HUES48 (cell line): ENCODE data around the gene ULBP2.
"Not testable (repeated sequence)": the region's sequence is repeated elsewhere in the genome, so short reads cannot be mapped to it uniquely, and the experiment has no call there.

ENCODE experiments used
- H3K27ac ChIP-seq: one replicate; pipeline ENCODE4 v1.7.0; 2013; ENCODE audit warnings: low read depth, low read length, inconsistent platforms
- H3K27me3 ChIP-seq: 2 replicates; pipeline ENCODE4 v1.6.1; 2013; ENCODE audit warnings: mild to moderate bottlenecking, low read length; ENCODE audit not compliant: control insufficient read depth, insufficient read depth
- H3K36me3 ChIP-seq: 2 replicates; pipeline ENCODE4 v1.6.1; 2013; ENCODE audit warnings: low read length; ENCODE audit not compliant: control insufficient read depth, insufficient read depth
- H3K4me1 ChIP-seq: 2 replicates; pipeline ENCODE4 v1.6.1; 2013; ENCODE audit warnings: mild to moderate bottlenecking, low read length; ENCODE audit not compliant: control insufficient read depth, insufficient read depth
- H3K4me3 ChIP-seq: 2 replicates; pipeline ENCODE4 v1.5.1; 2013; ENCODE audit warnings: mild to moderate bottlenecking, low read depth, low read length
- H3K9ac ChIP-seq: 2 replicates; pipeline ENCODE4 v1.6.1; 2013; ENCODE audit warnings: mild to moderate bottlenecking, low read depth, low read length, moderate library complexity
- H3K9me3 ChIP-seq: 2 replicates; pipeline ENCODE4 v1.6.1; 2013; ENCODE audit warnings: low read length; ENCODE audit not compliant: control insufficient read depth, insufficient read depth

Gene ULBP2

DNA sequence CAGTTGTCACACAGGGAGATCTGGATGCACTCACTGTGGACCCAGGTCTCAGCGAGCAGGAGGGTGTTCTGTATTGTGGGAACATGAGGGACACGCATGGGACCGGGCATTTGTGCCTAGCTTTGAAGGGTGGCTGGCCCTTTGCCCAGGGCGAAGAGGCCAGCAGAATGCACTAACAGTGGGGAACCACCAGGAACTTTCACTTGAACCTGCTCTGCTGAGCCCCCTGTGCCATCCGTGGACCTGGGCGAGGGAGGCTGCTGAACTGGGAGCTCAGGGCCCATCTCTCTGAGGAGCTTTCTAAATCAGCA is 1.2 kb upstream of the ULBP2 start:
- H3K4me1 ChIP-seq = peaks cover 7% of the 10 kb centered on the region; the same call in 1 of the 2 replicates
- peaks cover 87% of the 10 kb centered on the region for H3K27me3 ChIP-seq
- no peaks in the 10 kb centered on the region for H3K36me3 ChIP-seq
- no peak overlapping the region for H3K9ac ChIP-seq
- no peaks in the 10 kb centered on the region for H3K9me3 ChIP-seq
- H3K4me3 ChIP-seq = no peak overlapping the region
- H3K27ac ChIP-seq = no peak overlapping the region

DNA sequence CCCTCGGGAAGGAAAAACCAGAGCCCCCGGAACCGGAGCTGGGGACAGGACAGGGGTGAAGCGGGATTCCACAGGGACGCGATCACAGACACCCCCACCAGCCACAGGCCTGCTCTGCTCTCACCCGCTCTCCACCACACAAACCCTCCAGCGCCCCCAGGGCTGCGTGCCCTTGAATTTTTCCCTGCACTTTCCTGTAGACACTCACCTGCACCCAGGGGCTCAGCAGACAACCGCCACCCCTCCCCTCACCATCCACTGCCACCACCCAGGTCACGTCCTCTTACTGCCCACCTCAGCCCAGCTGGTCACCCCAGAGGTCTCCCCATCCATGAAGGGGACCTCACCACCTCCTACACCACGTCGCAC is 631 bp downstream of the ULBP2 start:
- Histone ChIP-seq H3K9me3 (no peaks in the 10 kb centered on the region), H3K27me3 (peaks cover 78% of the 10 kb centered on the region), H3K9ac (no peak overlapping the region), H3K4me3 (peak overlapping the region; percentile 63), H3K27ac (no peak overlapping the region), H3K4me1 (peaks cover 7% of the 10 kb centered on the region; the same call in 1 of the 2 replicates), H3K36me3 (no peaks in the 10 kb centered on the region)

- not testable (repeated sequence) for H3K36me3 ChIP-seq, H3K4me1 ChIP-seq, H3K27ac ChIP-seq, H3K9me3 ChIP-seq, H3K9ac ChIP-seq, H3K4me3 ChIP-seq
- peaks cover 77% of the 10 kb centered on the region for H3K27me3 ChIP-seq
Observed at GRCh38 chr6:149943321-149943720, 1.5 kb downstream of the ULBP2 start.

DNA sequence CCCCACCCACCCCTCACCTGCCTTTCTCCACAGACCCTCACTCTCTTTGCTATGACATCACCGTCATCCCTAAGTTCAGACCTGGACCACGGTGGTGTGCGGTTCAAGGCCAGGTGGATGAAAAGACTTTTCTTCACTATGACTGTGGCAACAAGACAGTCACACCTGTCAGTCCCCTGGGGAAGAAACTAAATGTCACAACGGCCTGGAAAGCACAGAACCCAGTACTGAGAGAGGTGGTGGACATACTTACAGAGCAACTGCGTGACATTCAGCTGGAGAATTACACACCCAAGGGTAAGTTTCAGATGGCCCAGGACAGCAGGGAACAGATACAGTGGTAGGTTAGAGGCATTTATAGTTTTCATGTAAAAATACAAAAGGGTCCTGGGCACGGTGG is 3.5 kb downstream of the ULBP2 start:
- H3K36me3 ChIP-seq, H3K4me1 ChIP-seq, H3K27ac ChIP-seq, H3K9me3 ChIP-seq, H3K9ac ChIP-seq, H3K4me3 ChIP-seq: not testable (repeated sequence)
- H3K27me3 ChIP-seq = peaks cover 75% of the 10 kb centered on the region

- not testable (repeated sequence) for H3K36me3 ChIP-seq, H3K27ac ChIP-seq, H3K9me3 ChIP-seq, H3K4me1 ChIP-seq, H3K9ac ChIP-seq, H3K4me3 ChIP-seq
- H3K27me3 ChIP-seq = peaks cover 75% of the 10 kb centered on the region
Observed at GRCh38 chr6:149946631-149947030, 4.8 kb downstream of the ULBP2 start.

GRCh38 chr6:149947533-149947932 is 5.7 kb downstream of the ULBP2 start:
- peaks cover 75% of the 10 kb centered on the region for H3K27me3 ChIP-seq
- not testable (repeated sequence) for H3K27ac ChIP-seq, H3K4me3 ChIP-seq, H3K9me3 ChIP-seq, H3K36me3 ChIP-seq, H3K9ac ChIP-seq, H3K4me1 ChIP-seq

DNA sequence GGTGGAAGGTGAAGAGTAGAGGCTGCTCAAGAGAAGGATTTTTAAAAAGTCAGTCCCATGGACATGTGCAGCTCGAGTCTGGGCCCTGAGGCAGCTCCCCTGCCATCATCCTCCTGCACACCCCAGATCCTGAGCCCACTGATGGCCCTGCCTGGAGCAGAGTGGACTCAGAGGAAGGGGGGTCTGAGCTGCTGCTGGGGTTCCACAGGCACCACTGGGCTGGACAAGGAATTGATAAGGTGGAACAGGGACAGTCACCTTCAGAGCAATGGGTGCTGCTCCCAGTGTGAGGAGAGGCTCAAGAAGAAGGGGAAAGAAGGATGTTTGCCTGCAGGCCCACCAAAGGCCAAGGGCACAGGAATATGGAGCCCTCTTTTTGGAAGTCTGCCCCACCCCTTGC is 6.2 kb downstream of the ULBP2 start:
- H3K36me3 ChIP-seq = no peaks in the 10 kb centered on the region
- H3K4me3 ChIP-seq = no peak overlapping the region
- peaks cover 75% of the 10 kb centered on the region for H3K27me3 ChIP-seq
- no peaks in the 10 kb centered on the region for H3K9me3 ChIP-seq
- H3K27ac ChIP-seq = no peak overlapping the region
- no peaks in the 10 kb centered on the region for H3K4me1 ChIP-seq
- H3K9ac ChIP-seq = no peak overlapping the region

DNA sequence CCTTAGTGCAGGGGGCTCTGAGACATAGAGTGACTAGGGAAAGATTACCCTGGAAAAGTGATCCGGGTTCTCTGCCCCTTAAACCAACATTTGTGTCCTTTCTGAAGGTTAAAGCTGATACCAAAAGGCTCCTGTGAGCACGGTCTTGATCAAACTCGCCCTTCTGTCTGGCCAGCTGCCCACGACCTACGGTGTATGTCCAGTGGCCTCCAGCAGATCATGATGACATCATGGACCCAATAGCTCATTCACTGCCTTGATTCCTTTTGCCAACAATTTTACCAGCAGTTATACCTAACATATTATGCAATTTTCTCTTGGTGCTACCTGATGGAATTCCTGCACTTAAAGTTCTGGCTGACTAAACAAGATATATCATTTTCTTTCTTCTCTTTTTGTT is 6.8 kb downstream of the ULBP2 start:
- Histone ChIP-seq H3K9ac (no peak overlapping the region), H3K27me3 (peaks cover 75% of the 10 kb centered on the region), H3K4me3 (no peak overlapping the region), H3K4me1 (no peaks in the 10 kb centered on the region), H3K27ac (no peak overlapping the region), H3K36me3 (no peaks in the 10 kb centered on the region), H3K9me3 (no peaks in the 10 kb centered on the region)

GRCh38 chr6:149950423-149950822 is 8.6 kb downstream of the ULBP2 start:
- no peak overlapping the region for H3K9ac ChIP-seq
- H3K36me3 ChIP-seq = no peaks in the 10 kb centered on the region
- no peaks in the 10 kb centered on the region for H3K4me1 ChIP-seq
- H3K27ac ChIP-seq = no peak overlapping the region
- no peaks in the 10 kb centered on the region for H3K9me3 ChIP-seq
- H3K27me3 ChIP-seq = peaks cover 85% of the 10 kb centered on the region
- no peak overlapping the region for H3K4me3 ChIP-seq

DNA sequence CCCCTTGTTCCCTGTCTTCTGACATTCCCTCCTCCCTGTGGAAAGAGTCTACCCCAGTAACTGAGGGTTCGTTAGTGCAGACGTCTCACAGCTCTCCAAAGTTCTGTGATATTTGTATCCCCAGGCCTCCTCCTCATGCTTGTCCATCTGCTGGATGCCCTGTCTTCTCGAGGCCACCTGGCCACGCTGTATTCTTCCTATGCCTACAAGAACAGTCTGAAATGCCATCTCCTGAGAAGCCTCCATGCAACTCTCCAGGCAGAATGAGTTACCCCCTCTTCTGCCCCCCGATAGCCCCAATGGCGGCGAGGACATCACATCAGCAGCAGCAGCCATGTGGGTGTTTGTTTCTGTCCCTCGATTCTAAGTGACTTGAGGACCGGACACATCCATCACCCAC is 9.3 kb downstream of the ULBP2 start:
- Histone ChIP-seq H3K9ac (no peak overlapping the region), H3K36me3 (no peaks in the 10 kb centered on the region), H3K27ac (no peak overlapping the region), H3K4me1 (no peaks in the 10 kb centered on the region), H3K4me3 (no peak overlapping the region), H3K9me3 (no peaks in the 10 kb centered on the region), H3K27me3 (peaks cover 91% of the 10 kb centered on the region)

GRCh38 chr6:149951626-149952025 is 9.8 kb downstream of the ULBP2 start:
- H3K4me1 ChIP-seq = no peaks in the 10 kb centered on the region
- no peak overlapping the region for H3K9ac ChIP-seq
- no peak overlapping the region for H3K27ac ChIP-seq
- peaks cover 91% of the 10 kb centered on the region for H3K27me3 ChIP-seq
- no peaks in the 10 kb centered on the region for H3K9me3 ChIP-seq
- H3K36me3 ChIP-seq = no peaks in the 10 kb centered on the region
- no peak overlapping the region for H3K4me3 ChIP-seq

DNA sequence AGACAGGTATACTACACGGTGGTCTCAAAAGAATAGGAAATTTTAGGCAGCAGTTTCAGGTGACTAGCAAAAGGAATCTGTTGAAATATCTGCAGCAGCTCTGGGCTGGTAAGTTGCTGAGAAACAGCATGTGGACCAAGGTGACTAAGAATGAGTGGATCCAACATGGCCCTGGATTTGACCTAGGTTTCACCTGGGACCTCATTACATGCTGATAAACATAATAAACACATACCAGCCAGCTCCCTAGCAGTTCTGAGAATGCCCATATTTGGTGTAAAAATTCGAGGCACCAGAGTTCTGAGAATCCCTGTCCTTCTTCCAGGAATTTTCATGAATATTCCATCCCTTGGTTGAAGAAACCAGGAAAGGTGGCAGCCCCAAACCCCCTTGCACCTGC is 11.6 kb downstream of the ULBP2 start:
- peaks cover 98% of the 10 kb centered on the region for H3K27me3 ChIP-seq
- H3K36me3 ChIP-seq, H3K4me3 ChIP-seq, H3K9ac ChIP-seq, H3K27ac ChIP-seq, H3K9me3 ChIP-seq, H3K4me1 ChIP-seq: not testable (repeated sequence)
